GM20000 (cell line): ENCODE results near the gene ZPLD1.

Experiments used
- DNase-seq: peaks from one replicate; pipeline ENCODE4 v3.0.0; 2012; ENCODE audit warnings: low spot score
- CTCF ChIP-seq: IDR thresholded peaks from 2 replicates; pipeline ENCODE4 v1.5.1; 2012; ENCODE audit warnings: mild to moderate bottlenecking, control low read depth; ENCODE audit errors: extremely low read depth, missing control alignments

The ZPLD1 gene

DNA sequence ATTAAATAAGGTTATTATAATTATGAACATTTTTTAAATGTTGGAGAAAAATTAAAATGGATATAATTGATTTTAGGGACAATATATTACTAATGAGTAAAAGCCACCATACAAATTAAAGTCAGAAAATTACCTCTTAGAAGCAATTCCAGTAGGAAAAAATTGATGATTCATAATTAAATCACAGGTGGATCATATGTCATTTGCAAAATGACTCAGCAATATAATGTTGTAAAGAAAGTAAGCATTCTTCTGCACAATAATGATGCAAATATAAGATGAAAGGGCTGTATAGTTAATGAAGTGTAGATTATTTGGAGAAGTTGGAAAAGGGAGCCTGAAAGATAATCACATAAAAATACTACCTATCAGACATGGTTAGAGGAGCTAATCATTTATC lies 25.8 kb downstream of the ZPLD1 start:
- no peak for DNase-seq
- TF ChIP-seq CTCF = no peak

DNA sequence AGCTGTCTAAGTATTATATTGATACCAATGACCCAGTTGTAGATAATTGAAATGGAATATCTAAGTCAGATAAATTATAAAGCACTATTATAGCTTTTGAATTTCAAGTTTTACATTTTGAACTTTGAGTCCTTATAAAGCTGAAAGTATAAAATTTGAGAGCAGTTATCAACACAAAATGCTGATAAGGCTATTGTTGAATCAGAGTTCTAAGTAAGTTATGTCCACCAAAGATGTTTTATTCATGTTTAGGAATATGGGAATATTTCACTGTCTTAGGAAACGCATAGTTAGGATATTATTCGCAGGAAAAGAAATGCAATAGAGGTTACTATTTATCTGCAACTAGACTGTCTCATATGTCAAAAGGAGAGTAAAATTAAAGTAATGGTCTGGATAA lies 29.4 kb downstream of the ZPLD1 start:
- no peak for TF ChIP-seq CTCF
- DNase-seq = no peak

- TF ChIP-seq CTCF = no peak
- no peak for DNase-seq
Observed at GRCh38 chr3:102466001-102466400, 31.2 kb downstream of the ZPLD1 start.

GRCh38 chr3:102470066-102470465 lies 35.3 kb downstream of the ZPLD1 start:
- DNase-seq = no peak
- no peak for TF ChIP-seq CTCF

DNA sequence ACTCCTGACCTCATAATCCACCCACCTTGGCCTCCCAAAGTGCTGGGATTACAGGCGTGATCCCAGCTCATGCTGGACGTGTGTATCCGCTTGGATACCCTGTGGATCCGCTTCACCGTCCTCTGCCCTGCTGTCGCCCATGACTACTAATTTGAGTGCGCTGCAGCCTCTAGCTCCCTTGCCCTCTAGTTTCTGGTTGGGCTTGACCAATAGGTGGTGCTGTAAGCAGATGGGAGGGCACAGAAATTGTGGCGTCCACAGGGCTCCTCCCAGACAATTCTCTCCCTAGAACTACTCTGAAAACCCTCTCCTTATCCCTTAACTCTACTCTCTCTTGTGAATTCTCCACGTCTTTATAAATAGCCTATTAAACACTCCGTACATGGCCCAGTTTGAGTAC lies 36.2 kb downstream of the ZPLD1 start:
- DNase-seq = no peak
- no peak for TF ChIP-seq CTCF

GRCh38 chr3:102471491-102471890 lies 36.7 kb downstream of the ZPLD1 start:
- DNase-seq = no peak
- no peak for TF ChIP-seq CTCF

DNA sequence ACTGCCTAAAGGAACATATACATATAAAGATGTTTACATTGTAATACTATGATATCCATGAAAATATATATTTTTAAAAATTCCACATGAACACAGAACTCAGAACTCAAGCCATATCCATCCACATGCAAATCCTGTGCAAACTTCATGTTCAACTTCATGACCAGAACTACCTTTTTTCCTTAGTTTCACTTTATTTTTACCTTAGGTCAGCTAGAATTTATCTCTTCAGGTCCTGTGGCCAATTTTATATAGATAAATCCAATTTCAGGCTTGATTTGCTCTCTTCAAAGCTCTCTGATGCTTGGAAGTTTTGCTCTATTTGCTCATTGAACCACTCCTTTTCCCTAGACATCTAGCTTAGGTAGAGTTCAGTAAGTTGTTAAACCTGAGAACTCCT lies 38.8 kb downstream of the ZPLD1 start:
- no peak for TF ChIP-seq CTCF
- DNase-seq = no peak
